HepG2 (cell line): ENCODE measurements around the gene PRM3. TPM values are rescaled to one million over a fixed set of nuclear protein-coding genes. Genes with fewer than 3 reads are reported as not detected.

ENCODE experiments used
- DZIP1 ChIP-seq: sonication (generic); formaldehyde crosslinking; IDR thresholded peaks from 2 replicates; pipeline ENCODE4 v1.5.0; 2020; ENCODE audit warnings: mild to moderate bottlenecking, missing genetic modification reagents
- ELF3 ChIP-seq: IDR thresholded peaks from 2 replicates; pipeline ENCODE4 v1.6.1; 2016; ENCODE audit warnings: missing genetic modification reagents, missing compliant biosample characterization
- ERF ChIP-seq: IDR thresholded peaks from 2 replicates; pipeline ENCODE4 v1.6.1; 2018; ENCODE audit warnings: missing biosample characterization, missing genetic modification reagents
- FOSL2 ChIP-seq: sonication (generic); formaldehyde crosslinking; IDR thresholded peaks from 2 replicates; pipeline ENCODE4 v1.4.0; 2020; ENCODE audit warnings: missing genetic modification reagents
- FOXO1 ChIP-seq: sonication (generic); formaldehyde crosslinking; IDR thresholded peaks from 2 replicates; pipeline ENCODE4 v1.4.0; 2020; ENCODE audit warnings: missing genetic modification reagents
- HIC2 ChIP-seq: sonication (generic); formaldehyde crosslinking; IDR thresholded peaks from 2 replicates; pipeline ENCODE4 v1.9.0; 2022; ENCODE audit warnings: low read depth, missing genetic modification reagents
- NR2F6 ChIP-seq, 2 experiments: IDR thresholded peaks; 2 replicates each; pipeline ENCODE4 v1.6.1; 2016; ENCODE audit warnings: antibody characterized with exemption in 1 of 2, mild to moderate bottlenecking in 1 of 2
- PATZ1 ChIP-seq: sonication (generic); formaldehyde crosslinking; IDR thresholded peaks from 2 replicates; pipeline ENCODE4 v1.4.0; 2020; ENCODE audit warnings: missing genetic modification reagents
- PAXIP1 ChIP-seq: sonication (generic); formaldehyde crosslinking; conservative IDR thresholded peaks from 2 replicates; pipeline ENCODE4 v1.4.0; 2020; ENCODE audit warnings: mild to moderate bottlenecking, missing genetic modification reagents, moderate library complexity
- TARDBP ChIP-seq: sonication (generic); formaldehyde crosslinking; IDR thresholded peaks from 2 replicates; pipeline ENCODE4 v1.8.0; 2022; ENCODE audit warnings: mild to moderate bottlenecking, missing genetic modification reagents
- TCF12 ChIP-seq, 2 experiments: fragments of 450-650 bp in 1 of 2; sonication (generic) in 1 of 2; formaldehyde crosslinking in 1 of 2; IDR thresholded peaks; 2 replicates each; pipeline versions ENCODE4 v1.6.1 to v1.8.0; 2017 to 2022; ENCODE audit warnings: antibody characterized with exemption in 1 of 2, mild to moderate bottlenecking in 1 of 2, missing genetic modification reagents in 1 of 2, moderate library complexity in 1 of 2
- ZMYM3 ChIP-seq: sonication (generic); formaldehyde crosslinking; IDR thresholded peaks from 2 replicates; pipeline ENCODE4 v1.5.1; 2020; ENCODE audit warnings: mild to moderate bottlenecking, missing genetic modification reagents
- ZNF354B ChIP-seq: sonication (generic); formaldehyde crosslinking; IDR thresholded peaks from 2 replicates; pipeline ENCODE4 v1.8.0; 2022; ENCODE audit warnings: mild to moderate bottlenecking, missing genetic modification reagents
- ZNF574 ChIP-seq: sonication (generic); formaldehyde crosslinking; IDR thresholded peaks from 2 replicates; pipeline ENCODE4 v1.4.0; 2020; ENCODE audit warnings: missing genetic modification reagents
- polyA plus RNA-seq, 8 experiments: library from polyadenylated mRNA; depleted of rRNA in 3 of 8; stranded (reverse) in 7 of 8; unstranded in 1 of 8; fragments of >200 nt; fragmentation: Illumina TruSeq in 4 of 8; extraction: Trizol in 4 of 8; gene quantifications; 2 replicates each; pipeline versions ENCODE4 v1.2.1 to v1.2.3, GENCODE V29; 2011 to 2016; ENCODE audit warnings: low read depth in 4 of 8, missing spikeins in 1 of 8, mixed read lengths in 1 of 8; ENCODE audit not compliant: insufficient read depth in 1 of 8
- total RNA-seq, 5 experiments: library from RNA; depleted of rRNA; stranded (reverse); fragments of >200 nt; fragmentation: Illumina TruSeq; extraction: Trizol; gene quantifications; 2 replicates each; pipeline ENCODE4 v1.2.3, GENCODE V29; 2016; ENCODE audit warnings: low read depth in 1 of 5

PRM3 gene
- total and polyA plus RNA-seq, 2 of the 13 experiments (the other 11 are each of a cell fraction or from before 2014, with no cell fraction given) = not detected

GRCh38 chr16:11292076-11292748 is 18.8 kb upstream of the PRM3 start (continued):
- TF ChIP-seq PATZ1 (CRISPR knock-in tag) (peak; percentile 21; the same call in 1 of the 2 replicates), FOXO1 (CRISPR knock-in tag) (0 out of 2 replicates have a peak, but pooled peaks have one; percentile 11), FOSL2 (CRISPR knock-in tag) (0 out of 2 replicates have a peak, but pooled peaks have one; percentile 25), HIC2 (CRISPR knock-in tag) (0 out of 2 replicates have a peak, but pooled peaks have one; percentile 51), TARDBP (CRISPR knock-in tag) (no peak), TCF12 (IDR thresholded peaks at IDR 0.05) (no peak), TCF12 (CRISPR knock-in tag; IDR thresholded peaks at IDR 0.05) (0 out of 2 replicates have a peak, but pooled peaks have one; percentile 17), PAXIP1 (CRISPR knock-in tag) (peak; percentile 64; the same call in 1 of the 2 replicates), ERF (CRISPR knock-in tag) (peak; percentile 34; the same call in 1 of the 2 replicates), DZIP1 (CRISPR knock-in tag) (0 out of 2 replicates have a peak, but pooled peaks have one; percentile 57), ZNF574 (CRISPR knock-in tag) (peak; percentile 21; the same call in 1 of the 2 replicates), ELF3 (0 out of 2 replicates have a peak, but pooled peaks have one; percentile 23), ZMYM3 (CRISPR knock-in tag) (peak; percentile 12; the same call in 1 of the 2 replicates), NR2F6 (IDR thresholded peaks at IDR 0.05) (peak; percentile 88), NR2F6 (CRISPR knock-in tag; IDR thresholded peaks at IDR 0.05) (peak; percentile 93), ZNF354B (peak; percentile 28; the same call in 1 of the 2 replicates)
